ENCODE measurements around the gene SCAP. TPM values are rescaled to one million over a fixed set of nuclear protein-coding genes. Genes with fewer than 3 reads are reported as not detected.
"Not testable (repeated sequence)": the region's sequence is repeated elsewhere in the genome, so short reads cannot be mapped to it uniquely, and the experiment has no call there.

SCAP gene
- total RNA-seq, result 137 TPM

DNA sequence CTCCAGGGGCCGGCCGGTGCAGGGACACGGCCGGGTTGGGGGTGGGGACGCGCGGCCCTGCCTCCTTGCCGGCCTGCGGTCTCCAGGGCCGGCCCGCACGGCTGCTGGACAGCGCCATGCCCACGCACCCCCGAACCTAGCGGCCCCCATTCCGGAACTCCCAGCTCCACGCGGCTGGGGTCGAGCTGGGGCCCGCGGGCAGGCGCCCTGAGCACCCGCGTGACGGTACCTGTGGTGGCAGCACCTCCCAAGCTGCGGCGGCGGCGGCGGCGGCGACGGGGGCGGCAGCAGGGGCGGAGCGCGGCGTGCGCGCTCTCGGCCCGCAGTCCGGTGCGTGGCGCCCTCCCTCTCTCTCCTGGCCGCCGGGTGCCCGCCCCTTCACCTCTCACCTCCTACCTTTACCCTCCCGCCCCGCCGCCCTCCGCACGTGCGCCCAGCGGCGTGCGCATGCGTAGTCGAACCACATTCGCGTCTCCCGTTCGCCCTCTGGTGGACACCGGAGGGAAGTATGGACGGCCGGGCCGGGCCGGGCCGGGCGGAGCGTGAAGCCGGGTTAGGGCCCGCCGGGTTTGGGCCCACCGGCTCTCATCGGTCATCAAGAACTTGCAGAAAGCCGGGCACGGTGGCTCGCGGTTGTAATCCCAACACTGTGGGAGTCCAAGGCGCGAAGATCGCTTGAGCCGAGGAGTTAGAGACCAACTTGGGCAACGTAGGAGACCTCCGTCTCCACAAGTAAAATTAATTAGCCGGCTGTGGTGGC lies at the start of gene SCAP:
SCAP (minus strand) TSS at position 372 of the 760 bp plus-strand sequence. CDS start 32,948 bp downstream, outside the sequence.
- peak; percentile 93 for DNase-seq (ENCODE audit: low spot score)

DNA sequence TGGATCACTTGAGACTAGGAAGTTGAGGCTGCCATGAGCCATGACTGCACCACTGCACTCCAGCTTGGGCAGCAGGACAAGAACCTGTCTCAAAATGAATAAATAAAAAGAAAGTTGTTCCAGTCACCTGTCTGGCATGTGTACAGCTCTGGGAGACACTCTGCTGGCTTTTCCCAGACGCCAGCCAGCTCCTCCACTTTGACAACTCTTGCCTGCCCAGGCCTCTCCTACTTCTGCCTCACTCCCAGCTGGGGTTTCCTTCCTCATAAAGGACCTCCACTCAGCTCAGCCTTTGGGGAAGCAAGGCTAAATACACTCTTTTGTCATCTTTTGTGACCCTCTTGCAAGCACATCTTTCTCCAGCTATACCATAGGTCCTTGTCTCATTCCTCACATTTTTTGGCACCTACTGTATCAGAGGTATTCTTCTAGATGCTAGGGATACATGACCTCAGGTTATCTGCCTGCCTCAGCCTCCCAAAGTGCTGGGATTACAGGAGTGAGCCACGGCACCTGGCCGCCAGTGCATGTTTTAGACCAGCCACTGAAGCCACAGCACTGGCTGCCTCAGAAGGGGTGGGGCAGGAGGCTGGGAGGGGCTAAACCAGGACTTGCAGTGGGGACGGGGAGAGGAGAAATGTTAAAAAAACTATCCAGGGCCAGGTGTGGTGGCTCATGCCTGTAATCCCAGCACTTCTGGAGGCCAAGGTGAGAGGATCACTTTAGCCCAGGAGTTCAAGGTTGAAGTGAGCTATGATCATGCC lies 47.8 kb upstream of the SCAP start:
- DNase-seq (ENCODE audit: low spot score), result no peak

DNA sequence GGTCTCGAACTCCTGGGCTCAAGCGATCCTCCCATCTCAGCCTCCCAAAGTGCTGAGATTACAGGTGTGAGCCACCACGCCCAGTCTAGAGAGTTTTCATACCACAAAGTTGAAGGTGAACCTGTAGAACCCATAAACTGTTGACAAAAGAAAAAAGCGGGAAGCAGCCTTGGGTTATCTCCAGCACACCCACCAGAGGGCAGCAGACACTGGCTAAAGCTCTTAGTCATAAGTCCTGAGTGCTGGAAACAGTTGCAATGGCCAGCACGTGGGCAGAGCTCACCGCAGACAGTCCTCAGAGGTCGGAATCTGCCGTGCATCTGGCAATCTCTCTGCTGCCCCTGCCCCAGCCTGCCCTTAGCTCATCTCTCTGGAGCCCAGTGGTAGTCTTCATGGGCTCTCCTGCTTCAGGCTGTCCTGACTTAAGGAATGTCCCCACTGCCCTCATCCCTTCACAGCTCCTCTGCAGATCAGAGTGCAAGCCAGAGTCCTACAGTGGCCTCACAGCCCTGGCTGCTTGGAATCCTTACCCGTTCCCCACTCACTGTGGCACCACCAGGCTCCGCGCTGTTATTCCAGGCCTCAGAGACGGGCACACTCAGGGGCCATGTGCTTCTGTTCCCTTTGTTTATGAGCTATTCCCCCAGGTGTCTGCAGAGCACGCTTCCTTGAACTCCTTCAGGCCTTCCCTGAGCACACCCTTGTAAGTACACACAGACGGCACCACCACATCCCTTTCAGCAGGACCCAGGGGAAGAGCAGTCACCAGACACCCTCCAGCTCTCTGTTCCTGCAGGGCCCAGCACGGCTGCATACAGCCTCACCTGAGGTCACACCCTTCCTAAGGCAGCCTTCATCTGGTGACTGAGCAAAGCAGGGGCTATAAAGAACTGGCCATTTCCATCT lies 46.6 kb upstream of the SCAP start:
- DNase-seq (ENCODE audit: low spot score), result peak; percentile 86

DNA sequence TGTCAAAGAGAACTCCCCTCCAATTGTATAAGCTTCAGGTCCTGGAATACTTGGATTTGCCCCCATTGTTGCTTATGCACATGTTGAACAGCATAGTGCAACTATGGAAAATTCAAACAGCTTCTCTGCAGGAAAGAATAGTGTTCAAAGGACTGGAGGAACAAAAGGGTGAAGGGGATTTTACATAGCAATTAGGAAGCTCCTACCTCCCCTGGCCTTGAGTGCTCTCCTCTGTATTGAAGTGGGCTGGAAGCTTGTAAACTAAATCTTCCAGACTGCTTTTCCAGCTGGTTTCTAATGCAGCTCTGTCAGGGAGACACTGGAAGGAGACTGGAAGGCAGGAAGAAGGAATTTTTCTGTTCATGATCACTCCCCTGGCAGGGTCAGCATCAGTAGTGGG lies 45.0 kb upstream of the SCAP start:
- no peak for DNase-seq (ENCODE audit: low spot score)

DNA sequence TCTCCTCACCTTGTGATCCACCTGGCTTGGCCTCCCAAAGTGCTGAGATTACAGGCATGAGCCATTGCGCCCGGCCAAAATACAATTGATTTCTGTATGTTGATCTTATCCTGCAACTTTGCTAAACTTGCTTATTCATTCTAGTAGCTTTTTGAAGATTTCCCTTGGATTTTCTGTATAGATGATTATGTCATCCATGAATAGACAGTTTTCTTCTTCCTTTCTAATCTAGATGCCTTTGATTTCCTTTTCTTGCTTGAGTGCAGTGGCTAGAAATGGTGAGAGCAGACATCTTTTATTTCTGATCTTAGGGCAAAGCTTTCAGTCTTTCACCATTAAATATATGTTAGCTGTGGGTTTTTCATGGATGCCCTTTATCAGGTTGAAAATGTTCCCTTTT lies 42.2 kb upstream of the SCAP start:
- DNase-seq (ENCODE audit: low spot score), result no peak

DNA sequence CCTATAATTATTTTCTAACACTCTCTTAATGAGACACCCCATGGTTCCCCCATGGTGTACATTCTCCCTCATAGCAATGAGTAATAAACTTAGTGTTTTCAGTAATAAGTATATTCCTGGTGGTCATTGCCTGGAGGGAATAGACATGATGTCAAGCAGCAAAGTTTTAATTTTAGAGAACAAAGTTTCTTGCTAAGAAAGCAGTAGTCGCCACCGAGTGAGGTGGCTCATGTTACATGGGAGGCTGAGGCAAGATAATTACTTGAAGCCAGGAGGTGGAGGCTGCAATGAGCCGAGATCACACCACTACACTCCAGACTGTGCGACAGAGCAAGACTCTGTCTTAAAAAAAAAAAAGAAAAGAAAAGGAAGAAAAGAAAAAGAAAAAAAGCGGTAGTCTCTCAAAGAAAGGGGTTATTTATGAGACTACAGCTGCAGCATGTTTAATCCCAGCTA lies 40.2 kb upstream of the SCAP start:
- DNase-seq (ENCODE audit: low spot score), result no peak

DNA sequence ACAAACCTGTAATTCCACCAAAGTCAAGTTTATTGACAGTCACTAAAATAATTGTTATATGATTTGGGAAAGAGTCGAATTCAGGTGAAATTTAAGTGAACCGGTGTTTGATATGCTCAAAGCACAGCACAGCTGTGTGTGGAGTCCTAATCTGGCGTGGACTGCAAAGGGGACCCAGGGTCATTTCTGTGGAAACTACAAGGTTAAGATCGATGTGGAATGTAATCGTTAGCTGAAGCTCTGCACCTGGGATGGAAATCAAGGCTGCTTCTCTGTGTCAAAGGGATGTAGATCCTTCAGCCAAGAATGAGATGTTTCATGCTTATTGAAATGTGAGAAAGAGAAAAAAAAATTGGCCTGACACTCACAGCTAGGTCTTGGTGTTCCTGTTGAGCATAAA lies 39.4 kb upstream of the SCAP start:
- DNase-seq (ENCODE audit: low spot score), result no peak

DNA sequence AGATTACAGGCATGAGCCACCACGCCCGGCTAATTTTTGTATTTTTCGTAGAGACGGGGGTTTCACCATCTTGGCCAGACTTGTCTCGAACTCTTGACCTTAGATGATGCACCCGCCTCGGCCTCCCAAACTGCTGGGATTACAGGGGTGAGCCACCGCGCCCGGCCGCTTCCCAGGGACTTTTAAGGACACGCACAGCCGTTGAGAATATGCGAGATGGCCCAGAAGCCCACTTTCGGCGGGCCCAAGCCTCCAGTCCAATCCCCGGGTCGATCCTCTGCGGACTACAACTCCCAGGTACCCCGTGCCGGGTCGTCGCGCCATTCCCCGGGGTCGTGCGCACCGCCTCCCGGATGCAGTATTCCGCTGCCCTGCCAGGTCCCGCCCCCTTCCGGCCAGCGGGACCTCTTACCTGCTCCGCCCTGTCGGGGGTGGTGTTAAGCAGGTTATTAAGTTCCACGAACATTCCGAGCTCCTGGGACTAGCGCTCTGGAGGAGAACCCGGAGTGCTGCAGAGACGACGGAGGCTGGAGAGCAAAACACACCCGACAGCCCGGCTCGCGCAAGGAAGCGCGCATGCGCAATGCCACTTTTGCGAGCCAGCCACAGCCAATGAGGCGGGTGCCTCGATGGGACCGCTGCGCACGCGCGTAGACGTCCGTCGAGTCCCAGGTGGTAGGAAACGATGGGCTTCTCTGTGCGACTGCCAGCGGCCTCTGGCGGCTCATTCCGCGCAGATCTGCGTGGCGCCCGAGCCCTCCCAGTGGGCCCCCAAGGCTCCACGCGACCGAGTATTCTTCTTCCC lies 37.6 kb upstream of the SCAP start, which contains the start of gene ELP6:
ELP6 (minus strand) TSS at position 588 of the 805 bp plus-strand sequence; CDS start at position 466, 122 bp downstream.
- peak; percentile 96 for DNase-seq (ENCODE audit: low spot score)

DNA sequence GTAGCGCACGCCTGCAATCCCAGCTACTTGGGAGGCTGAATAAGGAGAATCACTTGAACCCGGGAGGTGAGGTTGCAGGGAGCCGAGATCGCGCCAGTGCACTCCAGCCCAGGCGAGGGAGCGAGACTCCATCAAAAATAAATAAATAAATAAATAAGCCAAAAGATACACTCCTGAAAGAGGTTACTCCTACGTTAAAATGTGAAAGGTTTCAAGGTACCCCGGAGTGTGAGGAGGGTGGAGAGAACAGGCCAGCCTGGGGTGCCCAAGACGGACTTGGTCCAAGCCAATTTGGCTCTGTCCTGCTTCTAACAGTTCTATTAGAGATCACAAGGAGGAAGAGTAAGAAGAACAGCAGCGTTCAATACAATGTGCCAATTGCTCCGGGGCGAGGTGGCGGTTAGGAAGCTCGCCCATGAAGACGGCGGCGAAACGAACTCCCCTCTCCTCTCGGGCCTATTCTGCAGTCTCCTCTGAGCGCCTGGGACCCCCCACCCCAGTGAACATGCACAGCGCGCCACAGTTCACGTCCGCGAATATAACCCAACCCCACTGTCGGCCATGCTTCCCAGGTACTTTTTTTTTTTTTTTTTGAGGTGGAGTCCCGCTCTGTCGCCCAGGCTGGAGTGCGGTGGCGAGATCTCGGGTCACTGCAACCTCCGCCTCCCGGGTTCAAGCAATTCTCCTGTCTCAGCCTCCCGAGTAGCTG lies 36.8 kb upstream of the SCAP start:
- DNase-seq (ENCODE audit: low spot score), result no peak

DNA sequence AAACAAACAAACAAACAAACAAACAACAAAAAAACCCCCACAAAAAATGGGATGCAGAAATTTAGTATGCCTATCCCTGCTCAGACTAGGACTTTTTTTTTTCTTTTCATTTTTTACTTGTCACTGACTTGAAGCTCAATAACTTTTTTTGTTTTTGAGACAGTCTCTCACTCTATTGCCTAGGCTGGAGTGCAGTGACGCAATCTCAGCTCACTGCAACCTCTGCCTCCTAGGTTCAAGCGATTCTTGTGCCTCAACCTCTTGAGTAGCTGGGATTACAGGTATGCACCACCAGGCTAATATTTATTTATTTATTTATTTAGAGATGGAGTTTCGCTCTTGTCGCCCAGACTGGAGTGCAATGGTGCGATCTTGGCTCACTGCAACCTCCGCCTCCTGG lies 29.5 kb upstream of the SCAP start:
- DNase-seq (ENCODE audit: low spot score), result not testable (repeated sequence)

DNA sequence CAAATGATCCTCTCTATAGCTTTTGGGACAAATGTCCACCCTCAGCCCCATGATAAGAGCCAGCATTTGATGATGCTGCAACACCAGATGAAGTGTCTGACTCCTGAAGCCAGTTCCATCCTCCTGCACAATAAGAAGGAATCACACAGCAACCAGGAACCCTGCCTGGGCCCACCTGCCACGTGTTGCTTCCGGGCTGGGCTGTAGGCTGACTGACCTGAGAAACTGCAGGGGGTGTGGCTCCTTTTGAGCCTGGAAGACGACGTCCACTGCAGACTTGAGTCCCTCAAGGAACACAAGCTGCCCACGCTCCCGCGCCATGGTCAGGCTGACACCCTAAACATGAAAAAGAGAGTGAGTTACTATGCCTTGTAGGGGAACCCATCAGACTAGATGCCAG lies 28.4 kb upstream of the SCAP start:
- DNase-seq (ENCODE audit: low spot score), result no peak

DNA sequence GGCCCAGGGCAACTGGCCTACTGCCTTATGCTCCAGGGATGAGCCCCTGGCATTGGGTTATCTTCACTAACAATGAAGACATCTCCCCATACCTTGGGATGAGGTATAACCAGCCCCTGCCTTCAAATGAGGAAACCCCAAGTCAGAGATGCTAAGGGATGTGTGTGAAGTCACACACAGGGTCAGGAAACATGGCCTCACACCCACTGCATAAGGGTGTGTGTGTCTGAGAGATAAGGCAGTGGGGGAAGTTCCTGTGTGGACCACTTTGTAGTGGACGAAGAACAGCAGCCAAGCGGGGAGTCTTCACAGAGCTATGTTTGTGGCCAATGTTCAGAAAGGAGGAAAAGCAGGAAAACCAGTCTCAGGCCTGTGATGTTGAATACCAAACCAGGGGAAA lies 27.3 kb upstream of the SCAP start:
- DNase-seq (ENCODE audit: low spot score), result no peak

DNA sequence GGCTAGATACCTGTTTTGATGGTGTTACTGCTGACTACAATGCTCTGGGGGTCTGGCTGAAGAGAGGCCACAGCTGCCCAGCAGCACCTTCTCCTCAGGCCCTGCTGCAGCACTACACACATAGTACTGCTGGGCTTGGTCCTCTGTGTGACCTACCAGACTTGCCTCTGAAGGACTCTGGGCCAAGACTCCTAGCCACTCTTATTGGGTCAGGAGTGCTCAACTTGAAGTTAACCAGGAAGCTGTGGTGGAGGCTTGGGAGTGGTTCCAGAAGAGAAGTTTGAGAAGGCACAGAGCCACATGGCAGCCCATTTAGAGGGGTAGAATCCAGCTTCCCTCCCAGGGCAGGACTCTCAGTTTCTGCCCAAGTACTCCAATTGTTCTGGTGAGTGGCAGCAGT lies 21.2 kb upstream of the SCAP start:
- DNase-seq (ENCODE audit: low spot score), result no peak

DNA sequence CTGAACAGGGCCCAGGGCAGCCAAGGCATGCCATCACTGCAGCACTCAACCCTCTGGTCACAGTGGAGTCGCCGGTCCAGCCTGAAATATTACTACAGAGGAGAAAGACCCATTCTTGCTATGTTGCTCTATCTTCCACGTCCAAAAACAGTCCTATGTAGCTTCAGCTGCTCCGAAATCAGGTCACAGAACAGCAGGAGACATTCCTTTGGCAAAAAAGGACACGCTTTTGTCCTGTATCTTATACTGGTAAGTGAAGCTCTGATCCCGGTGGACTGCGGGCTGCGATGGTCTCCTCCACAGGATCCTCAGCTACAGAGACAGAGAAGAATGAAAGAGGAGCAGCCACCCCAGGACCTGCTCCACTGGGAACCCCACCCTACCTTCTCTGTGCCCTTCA lies 20.1 kb upstream of the SCAP start:
- no peak for DNase-seq (ENCODE audit: low spot score)

DNA sequence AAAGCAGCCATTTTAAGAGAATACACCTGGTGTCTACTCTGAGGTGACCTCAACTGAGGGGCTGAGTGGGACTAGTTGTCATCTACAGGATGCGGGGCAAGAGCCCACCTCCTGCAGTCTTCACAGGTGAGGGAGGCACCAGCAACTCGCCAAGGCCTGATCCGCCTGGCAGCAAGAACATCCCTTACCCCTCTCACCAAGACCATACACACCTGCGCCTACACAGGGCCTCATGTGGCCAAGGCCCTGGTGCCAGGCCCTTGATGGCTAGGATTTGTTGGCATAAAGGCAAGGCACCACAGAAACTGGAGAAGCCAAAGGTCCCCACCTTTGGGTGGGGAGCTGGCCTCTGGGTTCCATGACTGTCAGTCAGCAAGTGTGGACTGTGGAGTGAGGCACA lies 19.4 kb upstream of the SCAP start:
- no peak for DNase-seq (ENCODE audit: low spot score)

DNA sequence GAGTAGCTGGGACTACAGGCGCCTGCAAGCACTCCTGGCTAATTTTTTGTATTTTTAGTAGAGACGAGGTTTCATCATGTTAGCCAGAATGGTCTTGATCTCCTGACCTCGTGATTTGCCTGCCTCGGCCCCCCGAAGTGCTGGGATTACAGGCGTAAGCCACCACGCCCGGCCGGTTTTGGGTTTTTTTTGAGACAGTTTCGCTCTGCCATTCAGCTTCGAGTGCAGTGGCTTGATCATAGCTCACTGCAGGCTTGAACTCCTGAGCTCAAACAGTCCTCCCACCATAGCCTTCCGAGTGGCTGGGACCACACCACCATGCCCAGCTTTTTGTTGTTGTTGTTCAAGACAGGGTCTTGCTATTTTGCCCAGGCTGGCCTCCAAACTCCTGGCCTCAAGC lies 16.0 kb upstream of the SCAP start:
- DNase-seq (ENCODE audit: low spot score), result no peak

DNA sequence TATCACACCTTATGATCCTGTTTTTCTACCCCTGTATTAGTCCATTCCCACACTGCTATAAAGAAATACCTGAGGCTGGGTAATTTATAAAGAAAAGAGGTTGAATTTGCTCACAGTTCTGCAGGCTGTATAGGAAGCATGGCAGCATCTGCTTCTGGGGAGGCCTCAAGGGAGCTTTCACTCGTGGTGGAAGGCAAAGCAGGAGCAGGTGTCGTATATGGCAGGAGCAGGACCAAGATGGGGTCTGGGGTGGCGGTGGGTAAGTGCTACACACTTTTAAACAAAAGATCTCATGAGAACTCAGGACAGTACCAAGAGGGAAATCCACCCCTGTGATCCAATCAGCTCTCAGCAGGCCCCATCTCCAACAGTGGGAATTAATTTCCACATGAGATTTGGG lies 15.4 kb upstream of the SCAP start:
- no peak for DNase-seq (ENCODE audit: low spot score)

DNA sequence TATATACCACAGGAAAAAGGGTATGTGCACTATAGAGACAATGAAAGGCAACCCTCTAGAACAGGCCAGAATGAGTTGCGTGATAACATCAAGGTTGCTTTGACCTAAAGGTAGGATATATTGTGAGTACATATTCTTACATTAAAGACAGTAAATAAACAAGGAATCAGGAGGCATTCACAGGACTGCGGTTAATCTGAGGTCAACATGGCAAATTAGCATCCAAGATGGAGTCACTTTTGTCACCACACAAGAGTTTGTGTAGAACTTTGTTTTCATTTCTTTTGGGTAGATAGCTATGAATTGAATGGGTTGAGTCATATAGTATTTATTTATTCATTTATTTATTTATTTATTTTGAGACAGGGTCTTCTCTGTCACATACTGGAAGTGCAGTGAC lies 11.5 kb upstream of the SCAP start:
- DNase-seq (ENCODE audit: low spot score), result no peak

DNA sequence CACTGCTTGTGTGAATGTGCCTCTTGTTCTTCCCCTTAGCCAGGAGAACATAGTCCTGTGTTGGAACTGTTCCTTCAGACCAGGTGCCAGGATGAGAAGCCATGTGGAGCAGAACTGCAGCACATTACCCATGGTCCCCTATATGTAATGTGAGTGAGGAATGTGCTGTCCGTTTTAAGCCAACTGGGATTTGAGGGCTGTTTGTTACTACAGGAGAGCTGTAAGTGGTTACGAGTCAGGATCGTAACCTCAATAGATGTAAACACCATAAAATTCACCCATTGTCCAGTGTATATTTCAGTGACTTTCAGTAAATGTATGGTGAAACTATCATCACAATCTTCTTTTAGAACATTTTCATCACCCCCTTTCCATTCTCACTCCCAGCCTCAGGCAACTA lies 10.1 kb upstream of the SCAP start:
- DNase-seq (ENCODE audit: low spot score), result no peak

DNA sequence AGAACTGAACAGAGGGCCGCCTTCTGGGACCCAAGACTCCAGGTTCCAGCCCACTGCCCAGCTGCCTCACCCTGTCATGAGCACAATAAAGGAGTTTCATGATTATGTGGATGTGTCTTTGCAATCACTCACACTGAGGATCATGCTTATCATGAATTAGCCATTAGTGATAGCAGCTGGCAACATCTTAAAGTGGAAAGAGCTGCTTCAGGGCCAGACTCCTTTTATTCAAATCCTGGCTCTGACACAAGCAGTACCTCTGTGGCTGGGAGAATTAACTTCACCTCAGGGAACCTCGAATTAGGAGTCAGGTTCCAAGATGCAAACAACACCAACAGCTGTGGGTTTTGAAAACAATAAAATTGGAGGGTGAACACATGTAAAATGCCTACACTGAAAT lies 6.6 kb upstream of the SCAP start:
- DNase-seq (ENCODE audit: low spot score), result no peak

DNA sequence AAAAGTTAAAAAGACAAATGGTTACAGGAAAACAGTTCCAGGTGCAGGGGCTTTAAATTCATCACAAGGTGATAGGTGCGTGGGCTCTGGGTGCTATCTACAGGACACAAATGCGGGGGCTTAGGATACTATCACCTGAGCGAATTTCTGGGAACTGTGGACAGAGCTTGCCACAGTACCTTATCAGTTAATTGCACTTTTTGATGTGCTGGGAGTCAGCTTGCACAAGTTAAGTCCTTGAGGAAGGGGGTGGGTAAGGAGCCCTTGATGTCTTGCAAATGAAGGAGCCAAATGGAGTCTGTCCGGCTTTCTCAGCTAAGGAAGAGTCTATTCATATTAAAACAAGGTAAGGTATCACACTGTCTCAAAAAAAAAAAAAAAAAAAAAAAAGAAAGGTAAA lies 6.0 kb upstream of the SCAP start:
- not testable (repeated sequence) for DNase-seq (ENCODE audit: low spot score)

Data from mucosa of gallbladder (tissue), 1 donor.